Forelimb muscle (tissue), 1 donor: Measurements from ENCODE around the gene MAN2A2. TPM values are rescaled to one million over a fixed set of nuclear protein-coding genes. Genes with fewer than 3 reads are reported as not detected.

Experiments used
- DNase-seq: peaks from one replicate; pipeline ENCODE4 v3.0.0-alpha.2; 2013; ENCODE audit warnings: low read depth
- polyA plus RNA-seq: library from polyadenylated mRNA; unstranded; fragments of 120-200 nt; gene quantifications from one replicate; pipeline ENCODE4 v1.2.1, GENCODE V29; 2013; ENCODE audit not compliant: insufficient read length

MAN2A2 gene
- polyA plus RNA-seq, 1 donor = 34.7 TPM

DNA sequence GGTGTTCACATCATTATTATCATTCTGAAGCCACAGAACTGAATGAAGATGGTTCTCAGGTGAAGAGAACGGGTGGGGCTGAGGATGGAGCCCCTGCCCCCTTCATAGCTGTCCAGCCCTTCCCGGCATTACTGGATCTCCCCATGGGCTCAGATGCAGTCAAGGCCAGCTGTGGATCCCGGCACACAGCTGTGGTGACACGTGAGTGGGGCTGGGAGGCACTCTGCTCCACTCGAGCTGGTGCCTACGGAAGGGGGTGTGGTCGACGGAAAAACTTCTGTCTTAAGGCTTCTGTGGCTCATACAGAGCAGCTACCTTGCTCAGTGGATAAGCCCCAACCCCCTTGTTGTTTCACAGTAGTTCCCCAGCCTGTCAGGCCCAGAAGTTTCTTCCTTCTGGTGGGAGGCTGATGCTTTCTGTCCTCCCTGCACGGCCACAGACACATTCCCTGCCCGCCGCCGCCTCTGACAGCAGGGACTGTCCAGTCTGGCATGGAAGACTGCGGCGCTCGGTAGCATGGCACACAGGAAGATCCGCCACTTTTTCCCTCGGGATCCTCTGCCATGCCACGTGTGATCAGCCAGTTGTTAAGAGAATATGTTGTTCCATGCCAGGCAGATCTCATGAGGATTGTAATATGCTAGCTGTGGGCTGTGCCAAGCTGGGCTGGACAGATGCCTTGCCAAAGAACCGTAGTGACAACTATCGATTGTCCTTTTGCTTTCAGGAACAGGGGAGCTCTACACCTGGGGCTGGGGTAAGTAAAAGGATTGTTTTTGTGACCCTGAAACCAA lies 57.4 kb downstream of the MAN2A2 start:
- no peak for DNase-seq

DNA sequence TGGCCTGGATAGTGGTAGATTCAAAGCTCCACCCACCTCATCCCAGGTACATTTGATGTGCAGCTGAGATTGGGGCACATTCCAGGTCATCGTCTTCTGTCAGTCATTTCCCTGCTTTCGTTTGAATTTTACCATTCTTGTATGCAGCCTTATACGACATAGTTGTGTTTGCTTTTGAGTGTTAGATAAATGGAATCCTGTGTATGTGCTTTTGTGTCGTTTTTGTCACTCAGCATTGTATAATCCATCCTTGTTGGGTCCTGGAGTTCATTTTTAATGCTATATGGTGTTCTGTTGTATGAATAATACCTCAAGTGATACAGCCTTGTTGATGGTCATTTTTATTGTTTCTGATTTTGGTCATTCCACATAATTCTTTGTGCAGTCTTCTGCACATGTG lies 58.9 kb downstream of the MAN2A2 start:
- no peak for DNase-seq

DNA sequence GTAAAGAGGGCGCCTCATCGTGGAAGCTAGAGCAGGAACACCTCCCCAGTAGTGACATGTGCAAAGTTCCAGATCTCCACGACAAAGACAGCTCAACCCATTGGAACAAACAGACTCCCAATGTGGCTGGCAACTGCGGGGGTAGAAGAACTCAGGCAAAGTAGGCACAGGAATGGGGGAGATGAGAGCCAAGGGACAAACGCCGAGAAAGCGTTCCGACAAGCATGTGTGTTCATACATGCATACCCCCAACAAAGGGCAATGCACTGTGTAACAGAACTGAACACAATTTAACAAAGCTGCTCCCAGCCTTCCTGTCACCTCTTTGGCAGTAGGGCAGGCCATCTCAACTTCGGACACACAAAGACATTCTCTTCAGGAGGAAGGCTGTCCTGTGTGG lies 63.2 kb downstream of the MAN2A2 start:
- DNase-seq = no peak

DNA sequence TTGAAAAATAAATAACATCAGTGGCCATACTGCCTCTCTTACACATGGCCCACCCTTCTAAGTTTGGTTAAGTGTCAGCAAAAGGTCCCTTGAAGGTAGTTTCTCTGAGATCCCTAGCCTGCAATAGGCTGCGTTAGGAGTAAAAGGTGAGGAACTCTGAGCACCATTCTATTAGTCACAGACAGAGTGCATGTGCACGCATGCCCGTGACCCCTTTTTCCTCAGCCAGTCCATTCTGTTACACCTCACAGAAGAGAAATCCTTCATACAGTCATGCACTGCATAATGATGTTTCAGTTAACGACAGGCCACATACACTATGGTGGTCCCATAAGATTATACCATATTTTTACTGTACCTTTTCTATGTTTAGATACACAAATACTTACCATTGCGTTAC lies 64.1 kb downstream of the MAN2A2 start:
- no peak for DNase-seq

DNA sequence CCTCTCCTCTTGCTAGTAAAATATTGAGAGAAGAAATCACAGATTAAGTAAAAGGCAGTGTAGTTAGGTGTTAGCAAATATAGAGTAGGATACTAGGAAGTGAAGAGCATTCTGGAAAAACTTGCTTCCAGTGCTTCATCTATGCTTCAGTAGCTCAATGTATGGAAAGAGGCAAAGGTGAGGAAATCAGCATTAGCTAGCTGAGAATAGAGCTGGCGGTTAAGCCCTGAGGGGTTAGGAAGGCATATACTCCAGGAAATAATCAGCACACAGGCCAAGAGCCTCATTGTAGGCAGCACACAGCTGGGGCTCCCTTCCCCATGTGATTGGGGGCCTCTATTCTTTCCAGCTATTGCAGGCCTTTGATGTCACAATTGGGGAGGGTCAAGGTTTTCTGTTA lies 65.3 kb downstream of the MAN2A2 start:
- no peak for DNase-seq

DNA sequence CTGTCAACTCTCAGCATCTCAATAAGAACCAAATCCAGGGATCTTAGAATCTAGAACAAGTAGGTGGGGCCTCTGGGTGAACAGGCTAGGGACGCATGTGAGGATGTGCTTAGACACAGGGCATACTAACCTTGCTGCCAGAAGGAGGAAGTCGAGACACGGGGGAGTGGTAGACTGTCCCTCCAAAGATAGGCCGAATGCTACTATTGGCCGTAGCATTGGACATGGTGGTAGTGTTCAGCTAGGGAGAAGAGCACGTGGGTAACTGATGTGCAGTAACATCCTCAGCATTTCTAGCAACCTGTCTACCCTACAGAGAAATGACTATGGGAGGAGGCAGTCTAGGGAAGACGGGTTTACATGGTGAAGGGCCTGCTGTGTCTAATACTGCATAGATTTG lies 67.2 kb downstream of the MAN2A2 start:
- no peak for DNase-seq

DNA sequence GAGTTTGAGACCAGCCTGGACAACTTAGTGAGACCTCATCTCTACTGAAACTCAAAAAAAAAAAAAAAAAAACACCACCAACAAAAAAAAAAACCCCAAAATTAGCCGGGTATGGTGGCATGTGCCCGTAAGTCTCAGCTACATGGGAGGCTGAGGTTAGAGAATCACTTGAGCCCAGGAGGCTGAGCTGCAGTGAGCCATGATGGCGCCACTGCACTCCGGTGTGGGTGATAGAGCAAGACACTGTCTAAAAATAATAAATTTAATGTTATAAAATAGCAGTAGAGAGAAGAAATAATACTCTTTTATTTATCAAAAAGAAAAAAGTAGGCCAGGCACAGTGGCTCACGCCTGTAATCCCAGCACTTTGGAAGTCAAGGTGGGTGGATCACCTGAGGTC lies 69.0 kb downstream of the MAN2A2 start:
- no peak for DNase-seq

Other genes with a start within 250 kb of the MAN2A2 start
- 4.8 TPM for gene BLM, start 186.0 kb upstream of the MAN2A2 start, polyA plus RNA-seq
- gene FURIN, start 34.7 kb upstream of the MAN2A2 start, polyA plus RNA-seq = 26.7 TPM
- 12.6 TPM for gene FES, start 18.8 kb upstream of the MAN2A2 start, polyA plus RNA-seq
- 11.3 TPM for gene HDDC3, start 29.2 kb downstream of the MAN2A2 start, polyA plus RNA-seq
- 23.2 TPM for gene UNC45A, start 32.0 kb downstream of the MAN2A2 start, polyA plus RNA-seq
- gene RCCD1, start 51.6 kb downstream of the MAN2A2 start, polyA plus RNA-seq = 13.0 TPM
- gene PRC1, start 91.2 kb downstream of the MAN2A2 start, polyA plus RNA-seq = 32.5 TPM
- 10.9 TPM for gene VPS33B, start 119.3 kb downstream of the MAN2A2 start, polyA plus RNA-seq
- 3.0 TPM for gene SV2B, start 197.0 kb downstream of the MAN2A2 start, polyA plus RNA-seq